BLaER1 (cell line): ENCODE measurements around the gene BTLA.
"Not testable (repeated sequence)": the region's sequence is repeated elsewhere in the genome, so short reads cannot be mapped to it uniquely, and the experiment has no call there.

Experiments
- H3K27ac ChIP-seq: shearing (Covaris generic); formaldehyde crosslinking; 2 replicates; pipeline ENCODE4 v1.8.1; 2022
- H3K27me3 ChIP-seq: shearing (Covaris generic); formaldehyde crosslinking; 2 replicates; pipeline ENCODE4 v1.8.1; 2022
- H3K36me3 ChIP-seq: shearing (Covaris generic); formaldehyde crosslinking; 2 replicates; pipeline ENCODE4 v1.8.1; 2022
- H3K4me1 ChIP-seq: shearing (Covaris generic); formaldehyde crosslinking; 2 replicates; pipeline ENCODE4 v1.8.1; 2022
- H3K4me2 ChIP-seq: shearing (Covaris generic); formaldehyde crosslinking; 2 replicates; pipeline ENCODE4 v1.8.1; 2022
- H3K4me3 ChIP-seq: shearing (Covaris generic); formaldehyde crosslinking; 2 replicates; pipeline ENCODE4 v1.8.1; 2022
- H3K9ac ChIP-seq: shearing (Covaris generic); formaldehyde crosslinking; 2 replicates; pipeline ENCODE4 v1.8.1; 2022
- H3K9me3 ChIP-seq: shearing (Covaris generic); formaldehyde crosslinking; 2 replicates; pipeline ENCODE4 v1.8.1; 2022
- H4K20me1 ChIP-seq: shearing (Covaris generic); formaldehyde crosslinking; 2 replicates; pipeline ENCODE4 v1.8.1; 2022
- Cebpa-rat ChIP-seq: shearing (Covaris generic); IDR thresholded peaks from 2 replicates; pipeline ENCODE4 v1.8.1; 2022

Gene BTLA

DNA sequence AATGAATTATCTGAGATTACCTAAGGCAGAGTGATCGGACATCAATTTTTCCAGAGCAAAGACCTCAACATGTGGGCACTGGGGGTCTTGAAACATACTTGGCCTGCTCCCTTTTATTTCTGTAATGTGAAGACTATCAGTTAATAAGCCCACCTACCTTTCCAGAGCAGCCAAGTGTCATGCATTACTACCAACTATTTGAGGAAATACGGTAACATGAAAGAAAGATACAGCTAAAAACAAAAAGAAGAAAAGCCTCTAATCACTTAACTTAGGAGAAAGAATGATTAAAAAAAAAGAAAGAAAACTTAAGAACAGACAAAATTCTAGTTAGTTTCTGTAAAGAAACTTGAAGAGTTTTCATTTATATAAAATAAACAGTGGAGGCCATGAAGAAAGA lies 73.9 kb downstream of the BTLA start:
- H3K9ac ChIP-seq: no peak overlapping the region
- no peaks in the 10 kb centered on the region for H3K27me3 ChIP-seq
- no peak for TF ChIP-seq Cebpa-rat
- no peak overlapping the region for H3K4me2 ChIP-seq
- H4K20me1 ChIP-seq: no peaks in the 10 kb centered on the region
- H3K4me3 ChIP-seq: no peak overlapping the region
- no peak overlapping the region for H3K27ac ChIP-seq
- H3K36me3 ChIP-seq: no peaks in the 10 kb centered on the region
- H3K4me1 ChIP-seq: no peaks in the 10 kb centered on the region
- H3K9me3 ChIP-seq: no peaks in the 10 kb centered on the region

DNA sequence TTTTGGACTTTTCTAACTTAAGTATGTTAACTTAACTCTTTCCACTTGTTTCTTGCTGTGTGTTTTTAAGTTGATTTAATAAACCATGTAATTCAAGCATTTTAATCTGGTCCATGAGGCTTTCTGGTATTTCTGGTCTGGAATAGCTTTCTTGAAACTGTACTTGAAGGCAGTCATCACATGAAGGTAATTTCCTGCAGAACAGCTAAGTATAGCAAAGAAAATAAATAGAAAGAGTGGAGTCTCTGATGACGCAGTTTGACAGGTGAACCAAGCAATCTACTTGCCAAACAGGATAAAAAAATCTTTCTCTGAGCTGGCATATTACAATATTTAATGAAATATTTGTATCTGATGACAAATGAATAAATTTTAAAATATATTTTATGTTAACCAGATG lies 74.9 kb downstream of the BTLA start:
- no peak for TF ChIP-seq Cebpa-rat
- Histone ChIP-seq H3K4me1 (no peaks in the 10 kb centered on the region), H3K27ac (no peak overlapping the region), H3K4me3 (no peak overlapping the region), H3K9ac (no peak overlapping the region), H3K36me3 (no peaks in the 10 kb centered on the region), H3K27me3 (no peaks in the 10 kb centered on the region), H4K20me1 (no peaks in the 10 kb centered on the region), H3K4me2 (no peak overlapping the region), H3K9me3 (no peaks in the 10 kb centered on the region)

DNA sequence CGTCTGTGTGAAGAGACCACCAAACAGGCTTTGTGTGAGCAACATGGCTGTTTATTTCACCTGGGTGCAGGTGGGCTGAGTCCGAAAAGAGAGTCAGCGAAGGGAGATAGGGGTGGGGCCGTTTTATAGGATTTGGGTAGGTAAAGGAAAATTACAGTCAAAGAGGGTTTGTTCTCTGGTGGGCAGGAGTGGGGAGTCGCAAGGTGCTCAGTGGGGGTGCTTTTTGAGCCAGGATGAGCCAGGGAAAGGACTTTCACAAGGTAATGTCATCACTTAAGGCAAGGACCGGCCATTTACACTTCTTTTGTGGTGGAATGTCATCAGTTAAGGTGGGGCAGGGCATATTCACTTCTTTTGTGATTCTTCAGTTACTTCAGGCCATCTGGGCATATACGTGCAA lies 76.4 kb downstream of the BTLA start:
- H3K27me3 ChIP-seq, H3K27ac ChIP-seq, H3K36me3 ChIP-seq, H3K4me2 ChIP-seq, H3K9ac ChIP-seq, H3K4me1 ChIP-seq, H3K4me3 ChIP-seq, H3K9me3 ChIP-seq, H4K20me1 ChIP-seq: not testable (repeated sequence)

DNA sequence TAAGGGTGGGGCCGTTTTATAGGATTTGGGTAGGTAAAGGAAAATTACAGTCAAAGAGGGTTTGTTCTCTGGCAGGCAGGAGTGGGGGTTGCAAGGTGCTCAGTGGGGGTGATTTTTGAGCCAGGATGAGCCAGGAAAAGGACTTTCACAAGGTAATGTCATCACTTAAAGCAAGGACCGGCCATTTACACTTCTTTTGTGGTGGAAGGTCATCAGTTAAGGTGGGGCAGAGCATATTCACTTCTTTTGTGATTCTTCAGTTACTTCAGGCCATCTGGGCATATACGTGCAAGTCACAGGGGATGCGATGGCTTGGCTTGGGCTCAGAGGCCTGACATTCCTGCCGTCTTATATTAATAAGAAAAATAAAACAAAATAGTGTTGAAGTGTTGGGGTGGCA lies 80.7 kb downstream of the BTLA start:
- H4K20me1 ChIP-seq, H3K9ac ChIP-seq, H3K36me3 ChIP-seq, H3K27me3 ChIP-seq, H3K4me1 ChIP-seq, H3K4me3 ChIP-seq, H3K27ac ChIP-seq, H3K4me2 ChIP-seq, H3K9me3 ChIP-seq: not testable (repeated sequence)

DNA sequence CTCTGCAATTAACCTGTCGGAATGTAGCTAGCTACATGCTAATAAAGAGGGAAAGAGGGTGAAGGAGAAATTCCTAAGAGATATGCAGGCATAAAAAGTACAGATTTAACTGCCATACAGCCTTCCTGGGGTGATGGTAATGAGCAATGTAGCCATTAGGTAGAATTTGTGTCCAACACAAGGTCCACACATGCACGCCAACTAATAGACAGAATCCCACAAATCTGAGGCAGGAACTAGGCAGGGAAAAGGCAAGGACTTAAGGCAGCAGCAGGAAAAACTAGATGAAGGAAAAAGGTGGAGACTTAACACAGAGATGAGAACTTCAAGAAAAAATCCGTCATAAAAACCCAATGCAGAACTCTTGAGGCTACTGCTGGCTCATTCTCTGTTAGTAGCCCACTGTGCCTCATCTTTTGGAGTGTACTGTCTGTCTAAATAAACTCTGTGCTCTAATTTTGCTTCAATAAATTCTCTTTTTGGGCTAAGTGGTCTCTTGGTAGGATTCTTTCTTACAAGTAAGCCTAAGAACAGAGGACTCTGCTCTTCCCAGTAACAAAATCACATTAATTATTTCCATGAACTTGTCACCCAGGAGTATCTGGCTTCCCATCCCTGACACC lies 81.5 kb downstream of the BTLA start:
- Histone ChIP-seq H3K4me2 (no peak overlapping the region), H3K4me1 (no peaks in the 10 kb centered on the region), H3K27ac (no peak overlapping the region), H3K4me3 (no peak overlapping the region), H3K36me3 (no peaks in the 10 kb centered on the region), H3K27me3 (no peaks in the 10 kb centered on the region), H4K20me1 (no peaks in the 10 kb centered on the region), H3K9ac (no peak overlapping the region), H3K9me3 (0 out of 2 replicates have a peak, but pooled peaks cover 4% of the 10 kb centered on the region)
- TF ChIP-seq Cebpa-rat: no peak

DNA sequence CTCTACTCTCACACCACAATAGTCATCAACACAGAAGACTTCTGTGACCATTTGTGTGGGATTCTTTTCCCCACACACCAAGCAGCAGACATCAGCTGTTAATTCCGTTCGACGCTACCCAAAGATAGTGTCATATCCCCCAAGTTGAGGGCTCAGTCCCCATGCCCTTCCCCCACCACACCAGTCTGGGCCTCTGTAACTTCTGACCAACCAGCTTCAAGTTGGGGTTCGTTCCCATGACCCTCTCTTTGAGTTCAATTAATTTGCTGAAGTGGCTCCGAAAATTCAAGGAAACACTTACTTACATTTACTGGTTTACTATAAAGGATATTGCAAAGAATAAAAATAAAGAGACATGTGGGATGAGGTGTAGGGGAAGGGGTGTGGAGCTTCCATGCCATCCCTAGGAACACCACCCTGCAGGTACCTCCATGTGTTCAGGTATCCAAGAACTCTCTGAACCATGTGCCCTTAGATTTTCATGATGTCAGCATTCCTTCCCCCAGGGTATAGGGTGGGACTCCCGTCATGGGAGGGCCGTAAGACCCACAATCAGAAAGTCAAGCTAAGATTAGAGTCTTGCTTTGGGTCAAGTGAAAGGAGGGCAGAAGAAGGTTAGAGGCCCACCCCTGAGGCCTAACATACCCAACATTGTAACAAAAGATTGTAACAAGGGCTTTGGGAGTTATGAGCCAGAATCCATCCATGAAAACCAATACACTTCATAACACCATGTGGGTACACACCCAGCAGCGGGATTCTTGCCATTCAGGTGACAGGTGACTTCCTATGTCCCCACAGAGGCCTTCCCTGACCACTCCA lies 82.7 kb downstream of the BTLA start:
- H3K4me1 ChIP-seq: no peaks in the 10 kb centered on the region
- H4K20me1 ChIP-seq: no peaks in the 10 kb centered on the region
- no peak overlapping the region for H3K27ac ChIP-seq
- TF ChIP-seq Cebpa-rat: no peak
- no peak overlapping the region for H3K4me3 ChIP-seq
- 0 out of 2 replicates have a peak, but pooled peaks cover 4% of the 10 kb centered on the region for H3K9me3 ChIP-seq
- no peaks in the 10 kb centered on the region for H3K36me3 ChIP-seq
- H3K9ac ChIP-seq: no peak overlapping the region
- no peak overlapping the region for H3K4me2 ChIP-seq
- H3K27me3 ChIP-seq: no peaks in the 10 kb centered on the region

DNA sequence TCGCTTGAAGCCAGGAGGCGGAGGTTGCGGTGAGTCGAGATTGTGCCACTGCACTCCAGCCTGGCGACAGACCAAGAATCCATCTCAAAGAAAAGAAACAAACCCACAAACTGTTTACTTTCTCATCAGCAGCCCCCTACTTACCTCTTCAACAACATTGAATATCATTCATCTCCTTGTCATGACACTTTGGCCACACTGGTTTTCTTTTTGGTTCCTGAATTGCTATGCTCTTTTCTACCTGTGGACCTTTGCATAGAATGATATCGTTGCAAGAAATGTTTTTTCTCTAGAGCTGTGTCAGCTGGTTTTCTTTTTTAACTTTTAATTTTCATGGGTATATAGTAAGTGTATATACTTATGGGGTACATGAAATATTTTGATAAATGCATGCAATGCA lies 83.9 kb downstream of the BTLA start:
- Histone ChIP-seq H3K27me3 (no peaks in the 10 kb centered on the region), H4K20me1 (no peaks in the 10 kb centered on the region), H3K9me3 (0 out of 2 replicates have a peak, but pooled peaks cover 4% of the 10 kb centered on the region), H3K4me3 (no peak overlapping the region), H3K4me1 (no peaks in the 10 kb centered on the region), H3K4me2 (no peak overlapping the region), H3K9ac (no peak overlapping the region), H3K36me3 (no peaks in the 10 kb centered on the region), H3K27ac (no peak overlapping the region)
- TF ChIP-seq Cebpa-rat: no peak
